GM19452 (cell line): Measurements from ENCODE around the gene MRTFA.
"Not testable (repeated sequence)": the region's sequence is repeated elsewhere in the genome, so short reads cannot be mapped to it uniquely, and the experiment has no call there.

Source experiments
- ATAC-seq: cut with Tn5 transposase; IDR thresholded peaks from one replicate; pipeline ENCODE4 v1.9.1; 2021; ENCODE audit not compliant: unreplicated experiment

MRTFA gene

GRCh38 chr22:40628354-40629042, 8.0 kb downstream of the MRTFA start:
- no peak for ATAC-seq

- no peak for ATAC-seq
These were observed 8.9 kb downstream of the MRTFA start for GRCh38 chr22:40627612-40628011.

GRCh38 chr22:40626851-40627250, 9.7 kb downstream of the MRTFA start:
- no peak for ATAC-seq

- not testable (repeated sequence) for ATAC-seq
These were observed 10.7 kb downstream of the MRTFA start for GRCh38 chr22:40625794-40626193.

- ATAC-seq: not testable (repeated sequence)
These were observed 11.2 kb downstream of the MRTFA start for GRCh38 chr22:40625281-40625680.

GRCh38 chr22:40624770-40625169, 11.7 kb downstream of the MRTFA start:
- ATAC-seq: no peak

- ATAC-seq: no peak
These were observed 15.0 kb downstream of the MRTFA start for GRCh38 chr22:40621309-40622151.

GRCh38 chr22:40620464-40621046, 16.0 kb downstream of the MRTFA start:
- ATAC-seq: no peak

GRCh38 chr22:40618400-40618799, 18.1 kb downstream of the MRTFA start:
- no peak for ATAC-seq

GRCh38 chr22:40616578-40616977, 19.9 kb downstream of the MRTFA start:
- no peak for ATAC-seq

- no peak for ATAC-seq
These were observed 23.5 kb downstream of the MRTFA start for GRCh38 chr22:40613067-40613466.

GRCh38 chr22:40612291-40612751, 24.2 kb downstream of the MRTFA start:
- ATAC-seq: no peak

GRCh38 chr22:40611606-40612005, 24.9 kb downstream of the MRTFA start:
- ATAC-seq: no peak

- ATAC-seq: no peak
These were observed 26.1 kb downstream of the MRTFA start for GRCh38 chr22:40610329-40610850.

- no peak for ATAC-seq
These were observed 27.3 kb downstream of the MRTFA start for GRCh38 chr22:40609216-40609615.

- ATAC-seq: no peak
These were observed 29.0 kb downstream of the MRTFA start for GRCh38 chr22:40607506-40607905.

GRCh38 chr22:40606306-40606705, 30.2 kb downstream of the MRTFA start:
- ATAC-seq: no peak

- ATAC-seq: no peak
These were observed 30.8 kb downstream of the MRTFA start for GRCh38 chr22:40605761-40606160.

GRCh38 chr22:40603088-40603605, 33.4 kb downstream of the MRTFA start:
- ATAC-seq: no peak

- no peak for ATAC-seq
These were observed 34.3 kb downstream of the MRTFA start for GRCh38 chr22:40602231-40602630.

- no peak for ATAC-seq
These were observed 36.8 kb downstream of the MRTFA start for GRCh38 chr22:40599731-40600130.
